ENCODE measurements around the gene RACGAP1.

The RACGAP1 gene

DNA sequence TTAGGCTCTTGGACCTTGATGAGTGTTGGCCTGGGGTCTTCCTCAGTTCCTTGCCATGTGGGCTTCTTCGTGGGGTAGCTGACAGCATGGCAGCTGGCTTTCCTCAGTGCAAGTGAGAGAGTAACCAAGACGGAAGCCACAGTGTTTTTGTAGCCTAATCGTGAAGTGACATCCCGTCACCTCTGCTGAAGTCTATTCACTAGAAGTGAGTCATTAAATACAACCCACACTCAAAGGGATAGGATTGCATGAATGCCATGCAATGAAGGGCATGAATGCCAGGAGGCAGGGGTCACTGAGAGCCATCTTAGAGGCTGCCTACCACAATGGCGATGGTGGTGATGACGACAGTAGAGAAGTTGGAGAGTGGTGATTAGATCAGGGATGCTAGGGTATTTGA, 18.6 kb upstream of the RACGAP1 start:
- no peak for TF ChIP-seq SPI1 (IDR thresholded peaks at IDR 0.05; ENCODE audit: borderline replicate concordance, low read depth)
- TF ChIP-seq, protein P1, sequence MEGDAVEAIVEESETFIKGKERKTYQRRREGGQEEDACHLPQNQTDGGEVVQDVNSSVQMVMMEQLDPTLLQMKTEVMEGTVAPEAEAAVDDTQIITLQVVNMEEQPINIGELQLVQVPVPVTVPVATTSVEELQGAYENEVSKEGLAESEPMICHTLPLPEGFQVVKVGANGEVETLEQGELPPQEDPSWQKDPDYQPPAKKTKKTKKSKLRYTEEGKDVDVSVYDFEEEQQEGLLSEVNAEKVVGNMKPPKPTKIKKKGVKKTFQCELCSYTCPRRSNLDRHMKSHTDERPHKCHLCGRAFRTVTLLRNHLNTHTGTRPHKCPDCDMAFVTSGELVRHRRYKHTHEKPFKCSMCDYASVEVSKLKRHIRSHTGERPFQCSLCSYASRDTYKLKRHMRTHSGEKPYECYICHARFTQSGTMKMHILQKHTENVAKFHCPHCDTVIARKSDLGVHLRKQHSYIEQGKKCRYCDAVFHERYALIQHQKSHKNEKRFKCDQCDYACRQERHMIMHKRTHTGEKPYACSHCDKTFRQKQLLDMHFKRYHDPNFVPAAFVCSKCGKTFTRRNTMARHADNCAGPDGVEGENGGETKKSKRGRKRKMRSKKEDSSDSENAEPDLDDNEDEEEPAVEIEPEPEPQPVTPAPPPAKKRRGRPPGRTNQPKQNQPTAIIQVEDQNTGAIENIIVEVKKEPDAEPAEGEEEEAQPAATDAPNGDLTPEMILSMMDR (IDR thresholded peaks at IDR 0.05; ENCODE audit: insufficient read depth, low read length): no peak
- no peak for TF ChIP-seq REST (IDR thresholded peaks at IDR 0.05; ENCODE audit: insufficient replicate concordance, low read depth)
- TF ChIP-seq POLR2AphosphoS5 (IDR thresholded peaks at IDR 0.05; ENCODE audit: low read depth): no peak
- no peak for TF ChIP-seq GABPA (IDR thresholded peaks at IDR 0.05; ENCODE audit: low read depth)
- Histone ChIP-seq H3K27ac (replicated peaks) (no peak overlapping the region), H3K4me3 (replicated peaks; ENCODE audit: insufficient read depth, low read length) (no peak overlapping the region), H3K27me3 (ENCODE audit: insufficient read depth, poor library complexity, severe bottlenecking) (no peaks in the 10 kb centered on the region)
- no peak for DNase-seq (ENCODE audit: low read depth in 1 of 2, low spot score in 1 of 2)

- H3K27ac ChIP-seq (replicated peaks): no peak overlapping the region
- TF ChIP-seq REST (IDR thresholded peaks at IDR 0.05; ENCODE audit: insufficient replicate concordance, low read depth): no peak
- no peak overlapping the region for H3K4me3 ChIP-seq (replicated peaks; ENCODE audit: insufficient read depth, low read length)
- DNase-seq (ENCODE audit: low read depth in 1 of 2, low spot score in 1 of 2): no peak
- H3K27me3 ChIP-seq (ENCODE audit: insufficient read depth, poor library complexity, severe bottlenecking): no peaks in the 10 kb centered on the region
These were observed 18.0 kb upstream of the RACGAP1 start for GRCh38 chr12:50043308-50043707.

GRCh38 chr12:50042693-50043092, 17.4 kb upstream of the RACGAP1 start:
- Histone ChIP-seq H3K27ac (replicated peaks) (no peak overlapping the region), H3K4me3 (replicated peaks; ENCODE audit: insufficient read depth, low read length) (no peak overlapping the region), H3K27me3 (ENCODE audit: insufficient read depth, poor library complexity, severe bottlenecking) (no peaks in the 10 kb centered on the region)
- TF ChIP-seq POLR2AphosphoS5 (IDR thresholded peaks at IDR 0.05; ENCODE audit: low read depth) (no peak), GABPA (IDR thresholded peaks at IDR 0.05; ENCODE audit: low read depth) (no peak), REST (IDR thresholded peaks at IDR 0.05; ENCODE audit: insufficient replicate concordance, low read depth) (no peak), SPI1 (IDR thresholded peaks at IDR 0.05; ENCODE audit: borderline replicate concordance, low read depth) (no peak)
- TF ChIP-seq, protein P1 (IDR thresholded peaks at IDR 0.05; ENCODE audit: insufficient read depth, low read length): no peak
- no peak for DNase-seq (ENCODE audit: low read depth in 1 of 2, low spot score in 1 of 2)

- TF ChIP-seq SPI1 (IDR thresholded peaks at IDR 0.05; ENCODE audit: borderline replicate concordance, low read depth): no peak
- no peak for TF ChIP-seq POLR2AphosphoS5 (IDR thresholded peaks at IDR 0.05; ENCODE audit: low read depth)
- no peak for TF ChIP-seq GABPA (IDR thresholded peaks at IDR 0.05; ENCODE audit: low read depth)
- TF ChIP-seq REST (IDR thresholded peaks at IDR 0.05; ENCODE audit: insufficient replicate concordance, low read depth): no peak
- TF ChIP-seq, protein P1 (IDR thresholded peaks at IDR 0.05; ENCODE audit: insufficient read depth, low read length): no peak
- no peak overlapping the region for H3K27ac ChIP-seq (replicated peaks)
- DNase-seq (ENCODE audit: low read depth in 1 of 2, low spot score in 1 of 2): no peak
- no peaks in the 10 kb centered on the region for H3K27me3 ChIP-seq (ENCODE audit: insufficient read depth, poor library complexity, severe bottlenecking)
- no peak overlapping the region for H3K4me3 ChIP-seq (replicated peaks; ENCODE audit: insufficient read depth, low read length)
These were observed 16.7 kb upstream of the RACGAP1 start for GRCh38 chr12:50041962-50042361.

Data from HL-60 (cell line).